HG03175 (cell line): Measurements from ENCODE around the gene LRRC66.
A peak's percentile ranks its signal among the peaks of the same experiment; 100 is the strongest.

ENCODE experiments used
- ATAC-seq: cut with Tn5 transposase; IDR thresholded peaks from one replicate; pipeline ENCODE4 v1.9.1; 2021; ENCODE audit warnings: mild to moderate bottlenecking, moderate library complexity; ENCODE audit not compliant: unreplicated experiment

LRRC66 gene

GRCh38 chr4:52019936-52020657 lies at the start of gene LRRC66:
Gene LRRC66, minus strand, starts transcription at chr4:52020363. Its CDS starts 2,750 bp downstream, at chr4:52017613.
- no peak for ATAC-seq

GRCh38 chr4:52069571-52069970 lies 49.4 kb upstream of the LRRC66 start:
- ATAC-seq = no peak

- ATAC-seq = no peak
Observed at GRCh38 chr4:52059372-52059771, 39.2 kb upstream of the LRRC66 start.

GRCh38 chr4:52058275-52058674 lies 38.1 kb upstream of the LRRC66 start:
- ATAC-seq = no peak

GRCh38 chr4:52057196-52057595 lies 37.0 kb upstream of the LRRC66 start:
- ATAC-seq = no peak

GRCh38 chr4:52054254-52054653 lies 34.1 kb upstream of the LRRC66 start:
- ATAC-seq = no peak

- peak; percentile 59 for ATAC-seq
Observed at GRCh38 chr4:52052475-52052780, 32.3 kb upstream of the LRRC66 start.

- peak; percentile 67 for ATAC-seq
Observed at GRCh38 chr4:52051615-52052474, 31.7 kb upstream of the LRRC66 start.

GRCh38 chr4:52051213-52051614 lies 31.1 kb upstream of the LRRC66 start, which contains the start of gene SPATA18:
Gene SPATA18, plus strand, starts transcription at chr4:52051304. Its CDS starts 401 bp downstream, at chr4:52051705.
- ATAC-seq = peak; percentile 49

GRCh38 chr4:52049266-52049665 lies 29.1 kb upstream of the LRRC66 start:
- ATAC-seq = no peak

- no peak for ATAC-seq
Observed at GRCh38 chr4:52045028-52045427, 24.9 kb upstream of the LRRC66 start.

- ATAC-seq = peak; percentile 87
Observed at GRCh38 chr4:52038103-52038912, 18.1 kb upstream of the LRRC66 start, which contains the start of gene SGCB. Gene SGCB, minus strand, starts transcription at chr4:52038299. Its CDS starts 40 bp downstream, at chr4:52038259.

- ATAC-seq = peak; percentile 49
Observed at GRCh38 chr4:52037689-52038102, 17.5 kb upstream of the LRRC66 start.

- no peak for ATAC-seq
Observed at GRCh38 chr4:52036886-52037530, 16.8 kb upstream of the LRRC66 start.

GRCh38 chr4:52035190-52035589 lies 15.0 kb upstream of the LRRC66 start:
- ATAC-seq = no peak

GRCh38 chr4:52032005-52032404 lies 11.8 kb upstream of the LRRC66 start:
- no peak for ATAC-seq

GRCh38 chr4:52028970-52029369 lies 8.8 kb upstream of the LRRC66 start:
- no peak for ATAC-seq

- ATAC-seq = no peak
Observed at GRCh38 chr4:52017814-52018213, 2.3 kb downstream of the LRRC66 start.

GRCh38 chr4:52016981-52017380 lies 3.2 kb downstream of the LRRC66 start:
- no peak for ATAC-seq

- no peak for ATAC-seq
Observed at GRCh38 chr4:52015366-52015765, 4.8 kb downstream of the LRRC66 start.

- no peak for ATAC-seq
Observed at GRCh38 chr4:52014903-52015302, 5.3 kb downstream of the LRRC66 start.
